HG02885 (cell line): Measurements from ENCODE around the gene TSPAN9.

Experiments
- ATAC-seq: cut with Tn5 transposase; IDR thresholded peaks from one replicate; pipeline ENCODE4 v1.9.1; 2021; ENCODE audit warnings: mild to moderate bottlenecking; ENCODE audit not compliant: unreplicated experiment, poor library complexity

The TSPAN9 gene

DNA sequence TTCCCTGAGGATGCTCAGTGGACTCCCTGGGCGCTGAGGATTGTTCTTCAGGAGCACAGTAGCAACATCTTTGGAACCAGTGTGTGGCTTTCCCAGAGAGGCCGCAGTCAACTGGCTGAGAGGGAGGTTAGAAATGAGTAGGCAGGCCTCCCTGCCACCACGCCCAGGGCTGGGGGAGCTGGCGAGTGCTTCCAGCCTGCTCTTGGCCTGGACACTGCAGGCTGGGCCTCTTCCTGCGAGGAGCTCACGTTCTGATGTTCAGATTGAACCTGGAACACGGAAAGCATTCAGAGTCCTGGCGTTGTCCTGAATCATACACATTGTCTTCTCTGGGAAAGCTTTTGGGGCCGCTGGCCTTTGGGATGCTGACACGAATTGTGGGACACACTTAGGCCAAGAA is 15.6 kb downstream of the TSPAN9 start:
- no peak for ATAC-seq

DNA sequence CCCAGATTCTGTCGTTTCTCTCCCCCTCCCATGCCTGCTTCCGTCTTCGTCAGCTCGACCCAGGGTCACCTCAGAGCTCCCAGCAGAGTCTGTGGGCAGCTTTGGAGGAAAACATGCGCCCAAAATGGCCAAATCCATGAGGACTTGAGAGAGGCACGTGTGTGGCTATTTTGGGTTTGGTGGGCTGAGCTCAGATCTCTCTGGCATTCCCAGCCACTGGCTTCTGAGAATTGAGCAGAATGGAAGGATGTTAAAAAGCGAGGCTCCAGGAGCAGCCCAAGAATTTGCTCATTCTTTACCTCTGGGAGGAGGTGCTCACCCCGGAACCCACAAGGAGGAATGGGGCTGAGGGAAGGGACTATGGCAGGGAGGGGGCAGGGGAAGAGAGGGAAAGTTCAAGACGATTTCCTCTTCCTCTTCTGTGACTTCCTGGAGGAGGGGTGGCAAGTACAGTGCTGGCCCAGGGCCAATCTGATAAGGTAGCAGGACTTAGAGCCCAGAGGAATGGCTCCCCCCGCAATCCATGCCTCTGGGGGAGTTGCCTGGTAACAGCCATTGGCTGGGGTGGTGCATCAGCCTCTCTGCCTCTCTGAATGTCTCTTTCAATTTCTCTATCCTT is 20.1 kb downstream of the TSPAN9 start:
- ATAC-seq = no peak

DNA sequence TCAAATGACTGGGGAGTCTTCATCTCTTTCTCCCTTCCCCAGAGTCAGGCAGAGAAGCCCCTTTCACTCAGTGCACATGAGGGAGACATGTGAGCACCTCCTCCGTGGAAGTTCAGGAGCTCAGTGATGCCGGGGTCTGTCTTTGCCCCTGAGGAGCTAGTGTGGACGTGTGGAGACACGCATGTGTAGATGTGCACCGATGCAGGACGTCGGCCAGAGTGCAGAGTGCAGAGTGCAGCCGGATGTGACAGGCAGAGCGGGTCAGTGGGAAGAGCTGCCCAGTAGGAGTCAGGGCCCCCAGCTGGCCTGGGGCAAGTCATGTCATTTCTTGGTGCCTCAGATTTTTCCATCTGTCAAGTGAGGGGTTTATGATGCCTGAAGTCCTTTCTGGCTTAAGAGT is 20.7 kb downstream of the TSPAN9 start:
- no peak for ATAC-seq

DNA sequence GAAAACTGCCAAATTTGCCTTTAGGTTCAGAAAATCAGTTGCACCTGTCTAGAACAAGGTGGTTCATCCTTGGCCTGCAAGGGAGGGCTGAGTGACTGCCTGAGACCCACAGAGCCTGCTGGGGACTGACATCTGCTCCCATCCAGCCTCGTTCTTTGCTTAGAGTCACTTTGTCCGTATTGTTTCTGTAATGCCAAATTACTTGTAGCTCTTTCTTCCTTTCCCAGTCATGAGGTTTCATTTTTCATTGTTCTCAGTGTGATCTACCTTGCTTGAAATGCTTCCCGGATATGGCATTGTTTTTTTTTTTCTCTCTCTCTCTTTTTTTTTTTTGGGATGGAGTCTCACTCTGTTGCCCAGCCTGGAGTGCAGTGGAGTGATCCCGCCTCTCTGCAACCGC is 21.3 kb downstream of the TSPAN9 start:
- ATAC-seq = no peak

DNA sequence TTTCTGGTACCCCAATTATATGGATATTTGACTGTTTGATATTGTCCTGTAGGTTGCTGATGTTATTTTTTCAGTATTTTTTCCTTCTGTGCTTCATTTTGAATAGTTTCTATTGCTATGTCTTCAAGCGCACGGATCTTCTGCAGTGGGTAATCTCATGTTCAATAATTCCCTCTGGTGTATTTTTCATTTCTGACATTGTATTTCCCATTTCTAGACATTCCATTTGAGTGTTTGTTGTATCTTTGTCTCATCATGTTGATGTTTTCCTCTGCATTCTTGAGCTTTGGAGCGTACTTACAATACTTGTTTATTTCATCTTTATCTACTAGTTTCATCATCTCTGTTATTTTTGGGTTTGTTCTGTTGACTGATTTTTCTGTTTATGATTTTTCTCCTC is 22.0 kb downstream of the TSPAN9 start:
- ATAC-seq = no peak

DNA sequence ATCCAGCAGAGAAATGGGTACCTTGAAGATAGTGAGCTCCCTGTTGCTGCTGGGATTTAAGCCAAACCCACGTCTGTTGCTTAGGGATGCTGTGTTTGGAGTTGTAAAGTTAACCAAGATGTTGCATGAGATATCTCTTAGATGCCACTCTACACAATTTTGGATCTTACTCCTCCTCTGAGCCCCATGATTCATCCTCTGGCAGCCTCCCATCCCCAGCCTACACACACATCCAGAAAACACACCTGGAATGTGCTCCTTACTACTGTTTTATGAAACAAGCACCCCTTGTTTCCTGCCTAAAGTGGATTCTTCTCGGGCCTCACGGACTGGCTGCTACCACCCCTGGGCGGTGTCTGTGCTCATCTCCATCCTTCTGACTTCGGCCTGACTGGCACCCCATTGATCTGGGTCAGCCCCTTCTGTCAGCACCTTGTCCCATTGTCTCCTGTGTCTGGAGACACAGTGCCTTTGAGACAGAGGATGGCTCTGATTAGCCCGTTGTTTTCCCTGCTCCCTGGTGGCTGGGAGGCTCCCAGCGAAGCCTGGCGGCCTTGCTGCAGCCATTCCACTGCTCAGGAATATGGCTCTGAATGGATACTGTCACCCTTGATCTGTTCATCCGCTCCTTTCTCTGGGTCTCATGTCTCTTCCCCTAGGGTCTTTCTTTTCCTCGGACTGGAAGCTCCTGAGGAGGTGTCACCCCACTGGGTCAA is 24.3 kb downstream of the TSPAN9 start:
- no peak for ATAC-seq

DNA sequence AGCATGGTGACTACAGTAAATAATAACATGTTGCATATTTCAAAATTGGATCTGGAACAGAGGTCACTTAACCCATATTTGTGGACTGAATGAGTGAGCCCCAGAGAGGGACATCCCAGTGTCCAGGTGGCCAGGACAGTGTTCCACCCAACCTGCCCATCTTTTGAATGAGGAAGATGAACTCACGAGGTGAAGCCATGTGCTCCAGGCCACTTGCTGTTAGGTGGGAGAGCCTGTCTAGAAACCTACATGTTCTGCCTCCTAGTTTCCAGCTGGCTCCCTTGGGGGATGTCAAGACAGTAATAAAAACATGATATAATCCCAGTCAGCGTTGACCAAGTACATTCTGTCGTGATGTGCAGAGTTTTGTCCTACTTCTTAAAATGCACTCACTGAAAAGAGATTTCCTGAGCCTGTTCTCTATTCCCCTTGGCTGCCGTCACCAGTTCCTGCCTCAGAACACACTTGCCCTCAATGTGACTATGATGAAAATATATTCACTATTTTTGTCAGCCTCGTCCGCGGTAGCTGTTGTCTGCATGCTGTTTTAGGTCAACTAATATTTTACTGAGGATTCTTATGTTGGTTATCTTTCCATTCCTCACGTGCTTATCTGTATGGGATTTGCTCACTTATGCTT is 25.7 kb downstream of the TSPAN9 start:
- ATAC-seq = no peak

DNA sequence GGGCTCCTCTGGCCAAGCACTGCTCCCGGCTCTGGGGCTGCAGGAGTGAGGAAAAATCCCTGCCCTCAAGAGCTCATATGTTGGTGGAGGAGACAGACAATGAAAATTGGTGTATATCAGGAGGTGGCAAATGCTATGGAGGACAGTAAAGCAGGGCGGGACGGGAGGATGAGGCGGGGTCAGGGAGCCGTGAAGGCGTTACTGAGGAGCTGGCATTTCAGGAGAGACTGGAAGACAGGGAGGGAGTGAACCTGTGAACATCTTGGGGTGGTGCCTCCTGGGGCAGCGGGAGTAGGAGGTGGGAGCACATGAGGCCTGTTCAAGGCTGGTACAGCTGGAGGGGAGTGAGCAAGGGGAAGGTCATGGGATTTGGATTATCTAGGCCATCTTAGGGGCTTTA is 26.6 kb downstream of the TSPAN9 start:
- no peak for ATAC-seq

DNA sequence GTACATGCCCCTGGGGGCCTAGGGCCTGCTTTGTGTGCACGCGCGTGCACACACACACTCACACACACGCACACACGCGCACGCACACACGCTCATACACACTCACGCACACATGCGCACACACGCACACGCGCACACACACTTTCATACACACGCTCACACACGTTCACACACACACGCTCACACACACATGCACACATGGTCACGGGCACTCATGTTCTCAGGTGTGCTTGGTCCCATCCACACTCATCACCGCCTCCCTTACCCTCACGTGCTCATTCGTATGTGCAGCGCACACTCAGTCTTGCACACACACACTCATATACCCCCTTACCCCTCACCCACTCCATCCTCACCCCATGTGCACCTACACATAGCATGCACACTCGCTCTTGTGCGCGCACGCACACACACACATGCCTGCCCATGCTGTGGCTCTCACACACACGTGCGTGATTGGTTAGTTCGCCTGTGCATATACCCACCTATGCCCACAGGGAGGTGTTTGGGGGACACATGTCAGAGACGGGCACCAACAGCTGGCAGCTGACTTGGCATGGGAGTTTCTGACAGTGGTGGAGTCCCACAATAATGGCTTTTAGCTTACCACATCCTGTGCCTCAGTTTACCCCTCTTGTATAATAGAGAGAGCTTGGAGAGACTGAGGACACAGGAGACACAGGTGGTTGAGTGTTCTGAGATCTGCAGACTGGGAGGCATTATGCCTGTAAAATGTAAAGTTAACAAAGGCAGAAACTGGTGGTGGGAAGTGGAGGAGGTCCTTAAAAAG is 28.7 kb downstream of the TSPAN9 start:
- no peak for ATAC-seq

DNA sequence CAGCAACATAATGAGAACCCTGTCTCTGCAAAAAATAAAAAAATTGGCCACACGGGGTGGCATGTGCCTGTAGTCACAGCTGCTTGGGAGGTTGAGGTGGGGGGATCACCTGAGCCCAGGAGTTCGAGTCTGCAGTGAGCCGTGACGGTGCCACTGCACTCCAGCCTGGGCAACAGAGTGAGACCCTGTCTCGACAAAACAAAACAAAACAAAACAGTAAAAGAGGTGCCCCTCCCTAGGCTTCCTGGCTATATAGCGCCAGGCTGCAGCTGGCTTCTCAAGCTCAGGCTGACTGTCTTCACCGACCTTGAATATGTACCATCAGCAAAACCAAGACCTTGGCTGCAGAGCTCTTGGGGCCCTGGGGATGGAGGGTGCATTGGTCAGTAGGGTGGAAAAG is 29.4 kb downstream of the TSPAN9 start:
- ATAC-seq = no peak

DNA sequence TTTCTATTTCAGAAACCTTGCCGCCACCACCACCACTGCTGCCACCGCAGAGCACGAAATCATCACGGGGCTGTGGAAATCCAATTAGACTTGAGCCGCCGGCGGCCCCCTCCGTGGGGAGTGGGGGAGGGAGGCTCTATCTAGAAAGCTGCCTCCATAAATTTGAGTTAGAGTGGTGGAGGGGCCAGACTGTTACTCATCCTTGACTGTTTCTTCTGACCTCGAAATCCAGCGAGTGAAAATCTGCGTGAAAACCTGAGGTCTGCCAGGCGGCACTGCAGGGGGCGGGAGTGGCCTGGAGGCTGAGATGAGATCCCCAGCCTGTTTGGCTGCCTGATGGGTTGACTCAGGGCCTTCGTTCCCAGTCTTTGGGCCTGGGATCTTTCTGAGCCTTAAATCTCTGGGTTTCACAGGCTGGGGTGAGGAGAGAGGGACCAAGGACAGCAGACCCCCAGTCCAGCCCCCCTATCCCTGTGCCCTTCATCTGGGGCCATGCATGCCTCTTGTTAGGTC is 29.9 kb downstream of the TSPAN9 start:
- ATAC-seq = no peak

DNA sequence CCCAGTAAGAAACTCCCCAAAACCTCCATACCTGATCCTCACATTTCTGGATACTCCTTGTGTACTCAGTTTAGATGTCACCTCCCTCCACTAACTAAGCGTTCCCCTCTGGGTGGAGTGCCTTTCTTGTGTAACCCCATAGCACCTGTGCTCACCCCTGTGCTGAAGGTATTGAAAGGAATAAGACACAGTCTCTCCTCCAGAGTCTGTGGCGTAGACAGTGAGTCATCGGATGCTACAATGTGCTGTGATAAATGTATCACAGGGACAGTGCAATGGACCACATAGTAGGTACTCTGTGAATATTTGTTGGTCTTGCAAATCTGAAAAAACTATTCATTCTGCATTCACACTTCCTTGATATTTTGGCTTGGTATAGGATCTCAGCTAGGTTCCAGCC is 30.8 kb downstream of the TSPAN9 start:
- no peak for ATAC-seq

DNA sequence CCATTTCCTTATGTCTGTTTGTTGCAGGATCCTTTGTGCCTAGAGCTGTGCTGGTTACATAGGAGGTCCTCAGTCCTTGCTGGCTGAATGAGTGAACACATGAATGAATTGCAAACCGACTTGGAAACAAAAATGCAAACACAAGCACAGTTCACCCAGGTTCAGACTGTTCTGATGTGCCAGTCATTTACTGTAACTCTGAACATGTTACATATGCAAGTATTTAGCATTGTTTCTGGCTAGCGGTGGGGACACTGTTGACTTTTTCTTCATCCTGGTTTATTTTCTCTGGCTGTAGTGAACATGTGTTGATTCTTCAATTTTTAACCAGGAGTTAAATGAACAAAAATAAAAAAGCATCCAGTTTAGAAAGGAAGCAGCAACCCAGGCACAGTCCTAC is 33.4 kb downstream of the TSPAN9 start:
- no peak for ATAC-seq

DNA sequence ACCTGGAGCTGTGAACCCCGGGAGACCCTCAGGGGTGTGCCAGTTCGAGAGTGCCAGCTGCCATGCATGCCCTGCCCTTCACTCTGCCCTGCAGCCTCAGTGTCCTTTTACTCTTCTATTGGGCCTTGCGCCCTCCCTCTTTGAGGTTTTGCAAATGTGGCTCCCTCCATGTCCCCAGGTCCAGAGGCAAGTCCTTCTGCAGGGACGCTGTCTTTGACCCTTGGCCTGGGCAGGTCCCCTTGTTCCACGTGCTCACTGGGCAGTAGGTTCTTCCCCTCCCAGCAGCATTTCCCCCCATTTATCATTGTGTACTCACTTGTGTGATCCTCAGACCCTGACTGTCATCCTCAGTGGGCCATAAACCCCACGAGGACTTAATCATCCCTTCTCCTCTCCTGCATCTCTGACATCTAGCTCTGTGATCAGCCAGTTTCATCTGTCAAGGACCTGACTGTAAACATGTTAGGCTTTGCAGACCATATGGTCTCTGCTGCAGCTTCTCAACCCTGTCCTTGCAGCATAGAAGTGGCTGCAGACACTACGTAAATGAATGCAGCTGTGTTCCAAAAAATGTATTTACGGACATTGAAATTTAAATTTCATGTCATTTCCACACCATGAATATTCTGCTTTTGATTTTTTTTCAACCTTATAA is 36.6 kb downstream of the TSPAN9 start:
- no peak for ATAC-seq

DNA sequence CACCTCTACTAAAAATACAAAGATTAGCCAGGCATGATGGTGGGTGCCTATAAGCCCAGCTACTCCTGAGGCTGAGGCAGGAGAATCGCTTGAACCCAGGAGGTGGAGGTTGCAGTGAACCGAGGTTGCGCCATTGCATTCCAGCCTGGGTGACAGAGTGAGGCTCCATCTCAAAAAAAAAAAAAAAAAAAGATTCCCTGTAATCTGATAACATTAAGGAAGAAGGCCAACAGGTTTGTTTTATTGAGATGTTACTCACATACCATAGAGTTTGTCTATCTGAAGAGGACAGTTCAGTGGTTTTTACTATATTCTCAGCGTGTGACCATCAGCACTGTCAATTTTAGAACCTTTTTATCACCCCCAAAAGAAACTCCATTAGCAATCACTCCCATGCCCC is 37.5 kb downstream of the TSPAN9 start:
- ATAC-seq = no peak

DNA sequence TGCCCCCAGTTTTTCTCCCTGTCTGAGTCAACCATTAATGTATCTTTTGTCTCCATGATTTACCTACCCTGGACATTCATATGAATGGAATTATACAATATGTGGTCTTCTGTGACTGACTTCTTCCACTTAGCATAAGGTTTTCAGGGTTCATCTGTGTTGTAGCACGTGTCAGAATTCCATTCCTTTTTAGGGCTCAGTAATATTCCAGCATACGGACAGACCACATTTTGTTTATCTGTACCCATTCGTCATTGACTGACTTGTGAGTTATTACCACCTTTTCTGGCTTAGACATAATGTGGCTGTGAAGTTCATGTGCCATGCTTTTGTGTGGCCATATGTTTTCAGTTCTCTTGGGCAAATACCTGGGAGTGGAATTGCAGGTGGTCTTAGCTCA is 37.9 kb downstream of the TSPAN9 start:
- ATAC-seq = no peak

DNA sequence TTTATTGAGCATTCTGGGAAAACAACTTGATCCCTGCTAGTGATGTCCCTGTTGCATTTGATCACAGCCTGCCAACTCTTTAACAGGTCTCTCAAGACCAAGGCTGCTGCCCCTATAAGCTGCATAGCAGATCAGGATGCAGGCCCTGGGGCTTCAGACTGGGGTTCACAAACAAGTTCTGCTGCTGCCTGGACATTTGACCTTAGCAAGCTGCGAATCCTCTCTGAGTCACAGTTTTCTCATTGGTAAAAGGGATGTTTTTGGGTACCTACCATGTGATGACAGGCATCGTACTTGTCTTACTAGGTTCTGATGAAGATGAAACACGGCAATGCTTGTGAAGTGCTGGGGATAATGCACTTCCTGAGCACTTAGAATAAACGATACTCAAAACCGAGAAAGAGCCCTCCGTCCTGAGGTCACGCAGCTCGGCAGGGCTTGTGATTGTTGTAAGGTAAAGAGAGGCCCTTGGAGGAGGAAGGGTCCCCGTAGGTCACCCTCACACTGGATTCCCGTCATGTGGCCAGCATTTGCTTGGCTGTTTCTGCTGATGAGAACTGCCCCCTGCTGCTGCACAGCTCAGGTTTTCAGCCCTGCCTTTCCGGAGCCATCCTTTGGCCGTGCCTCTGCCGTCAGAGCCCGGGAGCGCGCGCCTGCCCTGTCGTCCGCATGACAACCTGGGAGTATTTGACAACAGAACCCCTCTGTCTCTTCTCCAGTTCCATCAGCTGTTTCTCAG is 39.1 kb downstream of the TSPAN9 start:
- no peak for ATAC-seq

DNA sequence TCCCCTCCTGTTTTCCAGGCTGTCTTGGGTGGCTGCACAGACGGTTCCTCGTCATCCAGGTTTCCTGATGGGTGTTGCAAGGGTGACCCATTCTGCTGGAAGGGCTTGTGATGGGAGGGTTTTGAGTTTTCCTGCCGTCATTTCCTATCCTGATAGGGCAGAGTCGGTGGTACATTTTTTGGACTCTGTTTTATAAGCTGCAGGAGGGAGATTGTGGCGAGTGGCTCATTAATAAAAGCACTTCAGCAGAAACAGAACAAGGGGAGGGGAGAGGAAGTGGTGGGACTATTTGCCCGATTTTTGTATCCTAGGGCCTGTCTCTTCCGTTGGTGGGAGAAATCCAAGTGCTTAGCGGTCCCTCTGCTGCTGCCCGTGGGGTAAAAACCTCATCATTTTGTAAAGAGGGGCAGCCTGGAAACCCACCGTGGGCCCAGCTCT is 40.0 kb downstream of the TSPAN9 start:
- no peak for ATAC-seq

DNA sequence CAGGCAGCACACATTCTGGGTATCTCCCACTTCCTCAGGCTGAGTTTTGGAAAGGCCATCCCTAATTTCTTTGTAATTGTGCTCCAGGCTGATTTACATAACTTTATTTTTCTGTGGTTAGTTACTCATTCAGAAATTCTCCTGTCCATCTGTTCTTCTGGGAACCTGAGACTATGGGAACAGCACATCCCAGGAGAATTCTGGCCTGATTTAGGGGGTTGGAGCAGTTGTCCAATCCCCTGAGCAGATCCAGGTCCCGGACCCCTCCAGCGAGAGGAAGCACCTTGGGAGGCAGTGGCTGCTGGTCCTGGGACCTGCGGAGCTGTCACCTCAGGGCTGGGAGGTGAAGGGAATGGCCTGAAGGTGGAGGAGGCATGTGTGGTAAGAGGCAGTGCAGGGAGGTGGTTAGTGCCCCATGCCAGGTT is 40.4 kb downstream of the TSPAN9 start:
- no peak for ATAC-seq
